HEK293 (cell line): ENCODE data around the gene NEK3.

Experiments used
- CTCF ChIA-PET: fragments of 350-600 bp; formaldehyde crosslinking; extraction: SDS; loops from one replicate; lab custom pipeline; 2021; ENCODE audit warnings: antibody characterized with exemption; lab: Yijun Ruan, JAX
- POLR2A ChIA-PET: fragments of 300-600 bp; formaldehyde crosslinking; extraction: SDS; loops from one replicate; lab custom pipeline; 2020; ENCODE audit warnings: antibody characterized with exemption, inconsistent platforms; lab: Yijun Ruan, JAX
- H3K27ac ChIP-seq: fragments of 200-500 bp; sonication (Bioruptor generic); 2 replicates; pipeline ENCODE4 v1.5.1; 2014; ENCODE audit warnings: low read depth, low read length, control low read depth, inconsistent platforms; ENCODE audit errors: extremely low read depth
- H3K36me3 ChIP-seq, 2 experiments: fragments of 200-500 bp in 1 of 2; sonication (Bioruptor generic) in 1 of 2; 1 replicate in 1 of 2; 2 replicates in 1 of 2; pipeline ENCODE4 v1.5.1; 2014 to 2017; ENCODE audit warnings: inconsistent platforms in 2 of 2, low read length in 2 of 2; ENCODE audit not compliant: control insufficient read depth in 2 of 2, insufficient read depth in 1 of 2
- H3K4me1 ChIP-seq: fragments of 200-500 bp; sonication (Bioruptor generic); 2 replicates; pipeline ENCODE4 v1.5.1; 2014; ENCODE audit warnings: mild to moderate bottlenecking, low read length, inconsistent platforms; ENCODE audit not compliant: control insufficient read depth, insufficient read depth
- H3K4me3 ChIP-seq: 2 replicates; pipeline ENCODE4 v1.5.1; 2011; ENCODE audit warnings: low read depth, mild to moderate bottlenecking, control low read depth, low read length, moderate library complexity
- H3K9me3 ChIP-seq: fragments of 200-500 bp; sonication (Bioruptor generic); 2 replicates; pipeline ENCODE4 v1.5.1; 2014; ENCODE audit warnings: low read depth, low read length, inconsistent platforms; ENCODE audit not compliant: control insufficient read depth, insufficient read depth
- GFI1B ChIP-seq: fragments of 450-650 bp; formaldehyde crosslinking; IDR thresholded peaks from 2 replicates; pipeline ENCODE4 v1.5.1; 2016; ENCODE audit warnings: missing biosample characterization, missing genetic modification characterization
- GLIS1 ChIP-seq: fragments of 450-650 bp; formaldehyde crosslinking; IDR thresholded peaks from 2 replicates; pipeline ENCODE4 v1.5.1; 2016; ENCODE audit warnings: missing biosample characterization, missing genetic modification characterization
- HIC1 ChIP-seq: fragments of 450-650 bp; formaldehyde crosslinking; IDR thresholded peaks from 2 replicates; pipeline ENCODE4 v1.5.1; 2016; ENCODE audit warnings: missing biosample characterization, missing genetic modification characterization
- SCRT1 ChIP-seq: fragments of 450-650 bp; formaldehyde crosslinking; IDR thresholded peaks from 2 replicates; pipeline ENCODE4 v1.5.1; 2016; ENCODE audit warnings: missing biosample characterization, missing genetic modification characterization, borderline replicate concordance
- SCRT2 ChIP-seq: fragments of 450-650 bp; formaldehyde crosslinking; IDR thresholded peaks from 2 replicates; pipeline ENCODE4 v1.5.1; 2016; ENCODE audit warnings: missing biosample characterization, missing genetic modification characterization
- TCF7L2 ChIP-seq: IDR thresholded peaks from 2 replicates; pipeline ENCODE4 v1.6.1; 2011; ENCODE audit warnings: low read depth, mild to moderate bottlenecking, inconsistent platforms, low read length, moderate library complexity, borderline replicate concordance
- TSHZ1 ChIP-seq: fragments of 450-650 bp; formaldehyde crosslinking; IDR thresholded peaks from 2 replicates; pipeline ENCODE4 v1.5.1; 2016; ENCODE audit warnings: missing biosample characterization, missing genetic modification characterization, borderline replicate concordance
- ZBTB17 ChIP-seq: fragments of 450-650 bp; formaldehyde crosslinking; IDR thresholded peaks from 2 replicates; pipeline ENCODE4 v1.5.1; 2016; ENCODE audit warnings: missing biosample characterization, missing genetic modification characterization
- ZBTB21 ChIP-seq: fragments of 450-650 bp; formaldehyde crosslinking; IDR thresholded peaks from 2 replicates; pipeline ENCODE4 v1.5.1; 2017; ENCODE audit warnings: missing biosample characterization, missing genetic modification characterization
- ZNF433 ChIP-seq: fragments of 450-650 bp; formaldehyde crosslinking; IDR thresholded peaks from 2 replicates; pipeline ENCODE4 v1.5.1; 2016; ENCODE audit warnings: missing biosample characterization, missing genetic modification characterization, low read depth
- ZNF514 ChIP-seq: fragments of 450-650 bp; formaldehyde crosslinking; IDR thresholded peaks from 2 replicates; pipeline ENCODE4 v1.5.1; 2016; ENCODE audit warnings: missing biosample characterization, missing genetic modification characterization
- ZNF518A ChIP-seq: fragments of 450-650 bp; formaldehyde crosslinking; conservative IDR thresholded peaks from 2 replicates; pipeline ENCODE4 v1.5.1; 2016; ENCODE audit warnings: low read depth, missing biosample characterization, missing genetic modification characterization
- ZNF548 ChIP-seq: fragments of 450-650 bp; formaldehyde crosslinking; IDR thresholded peaks from 2 replicates; pipeline ENCODE4 v1.5.1; 2016; ENCODE audit warnings: missing biosample characterization, missing genetic modification characterization
- ZNF561 ChIP-seq: fragments of 450-650 bp; IDR thresholded peaks from 2 replicates; pipeline ENCODE4 v1.5.1; 2018; ENCODE audit warnings: missing biosample characterization, missing genetic modification characterization, borderline replicate concordance
- ZNF624 ChIP-seq: fragments of 450-650 bp; formaldehyde crosslinking; IDR thresholded peaks from 2 replicates; pipeline ENCODE4 v1.5.1; 2017; ENCODE audit warnings: missing biosample characterization, missing genetic modification characterization
- ZSCAN16 ChIP-seq: fragments of 450-650 bp; formaldehyde crosslinking; IDR thresholded peaks from 2 replicates; pipeline ENCODE4 v1.5.1; 2016; ENCODE audit warnings: missing biosample characterization, missing genetic modification characterization
- TF ChIP-seq, protein P1 (sequence below): fragments of 450-650 bp; formaldehyde crosslinking; IDR thresholded peaks from 2 replicates; pipeline ENCODE4 v1.5.1; 2016; ENCODE audit warnings: missing biosample characterization, missing genetic modification characterization

Gene NEK3

GRCh38 chr13:52156724-52157261, 2.6 kb downstream of the NEK3 start:
- H3K27ac ChIP-seq, result no peak overlapping the region
- peak; percentile 38; the same call in 1 of the 2 replicates for TF ChIP-seq GLIS1
- TF ChIP-seq SCRT1 (tag by site-specific recombination), result peak; percentile 38; the same call in 1 of the 2 replicates
- no peak for TF ChIP-seq HIC1 (tag by site-specific recombination)
- TF ChIP-seq GFI1B, result no peak
- TF ChIP-seq ZBTB17, result no peak
- no peak for TF ChIP-seq ZNF624 (tag by site-specific recombination)
- no peak for TF ChIP-seq ZNF518A (tag by site-specific recombination)
- TF ChIP-seq SCRT2 (tag by site-specific recombination), result peak; percentile 83
- TF ChIP-seq ZNF514, result no peak
- no peak for TF ChIP-seq ZSCAN16
- TF ChIP-seq ZNF561, result no peak
- TF ChIP-seq, all 188 proteins: peak for 3
- 0 out of 2 replicates have a peak, but pooled peaks cover under 1% of the 10 kb centered on the region for H3K4me1 ChIP-seq
- H3K36me3 ChIP-seq, result peaks cover 0 to under 1% of the 10 kb centered on the region in 2 experiments; a peak in 2 of 3 replicates
- CTCF ChIA-PET, result interaction anchor here (0.7 to 1.3 kb wide), 3 partner anchors 294 to 1191 kb away, joined by 4 to 7 read pairs (median 6); partner anchors contain the start of gene VPS36
- POLR2A ChIA-PET, result no interaction called here
- H3K4me3 ChIP-seq, result no peak overlapping the region
- H3K9me3 ChIP-seq, result no peaks in the 10 kb centered on the region

- no peaks in the 10 kb centered on the region for H3K9me3 ChIP-seq
- H3K4me3 ChIP-seq, result no peak overlapping the region
- H3K36me3 ChIP-seq, result peaks cover 0 to 12% of the 10 kb centered on the region in 2 experiments; a peak in 2 of 3 replicates
- H3K27ac ChIP-seq, result no peak overlapping the region
- H3K4me1 ChIP-seq, result no peaks in the 10 kb centered on the region
- CTCF ChIA-PET, result no interaction called here
- POLR2A ChIA-PET, result no interaction called here
- TF ChIP-seq TCF7L2, result no peak
- no peak for TF ChIP-seq ZNF433
- TF ChIP-seq ZNF518A (tag by site-specific recombination), result no peak
- TF ChIP-seq ZNF548 (tag by site-specific recombination), result no peak
- TF ChIP-seq, protein P1, sequence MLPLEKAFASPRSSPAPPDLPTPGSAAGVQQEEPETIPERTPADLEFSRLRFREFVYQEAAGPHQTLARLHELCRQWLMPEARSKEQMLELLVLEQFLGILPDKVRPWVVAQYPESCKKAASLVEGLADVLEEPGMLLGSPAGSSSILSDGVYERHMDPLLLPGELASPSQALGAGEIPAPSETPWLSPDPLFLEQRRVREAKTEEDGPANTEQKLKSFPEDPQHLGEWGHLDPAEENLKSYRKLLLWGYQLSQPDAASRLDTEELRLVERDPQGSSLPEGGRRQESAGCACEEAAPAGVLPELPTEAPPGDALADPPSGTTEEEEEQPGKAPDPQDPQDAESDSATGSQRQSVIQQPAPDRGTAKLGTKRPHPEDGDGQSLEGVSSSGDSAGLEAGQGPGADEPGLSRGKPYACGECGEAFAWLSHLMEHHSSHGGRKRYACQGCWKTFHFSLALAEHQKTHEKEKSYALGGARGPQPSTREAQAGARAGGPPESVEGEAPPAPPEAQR, result no peak
- no peak for TF ChIP-seq TSHZ1 (tag by site-specific recombination)
- no peak for TF ChIP-seq ZBTB21 (tag by site-specific recombination)
Observed at GRCh38 chr13:52155177-52155576, 4.2 kb downstream of the NEK3 start.
